Activated T-cell treated with anti-CD3 and anti-CD28 coated beads for 4 hours (primary cell): Measurements from ENCODE around the gene REXO4.

ENCODE experiments used
- DNase-seq: peaks from one replicate; pipeline ENCODE4 v3.0.0-alpha.2; 2020

The REXO4 gene

GRCh38 chr9:133448487-133448972, 30.7 kb upstream of the REXO4 start:
- DNase-seq: no peak

GRCh38 chr9:133445293-133445969, 27.6 kb upstream of the REXO4 start:
- no peak for DNase-seq

GRCh38 chr9:133443982-133444381, 26.2 kb upstream of the REXO4 start:
- DNase-seq: no peak

GRCh38 chr9:133443248-133443647, 25.4 kb upstream of the REXO4 start:
- no peak for DNase-seq

DNA sequence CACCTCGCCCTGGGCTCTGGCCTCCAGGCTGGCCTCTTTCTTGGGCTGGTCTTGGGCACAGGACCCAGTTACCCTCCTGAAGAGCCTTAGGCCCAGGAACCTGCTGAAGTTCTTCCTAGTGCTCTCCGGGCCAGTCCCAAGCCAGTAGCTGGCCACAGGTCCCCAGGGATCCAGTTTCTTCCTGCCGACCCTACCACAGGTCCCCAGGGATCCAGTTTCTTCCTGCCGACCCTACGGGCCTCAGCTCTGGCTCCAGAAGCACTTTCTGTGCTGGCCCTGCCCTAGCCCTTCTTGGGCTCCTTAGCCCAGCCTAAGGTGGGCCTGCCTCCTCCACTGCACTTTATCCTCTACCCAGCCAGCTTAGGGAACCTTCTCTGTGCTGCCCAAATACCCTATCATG, 23.8 kb upstream of the REXO4 start:
- no peak for DNase-seq

DNA sequence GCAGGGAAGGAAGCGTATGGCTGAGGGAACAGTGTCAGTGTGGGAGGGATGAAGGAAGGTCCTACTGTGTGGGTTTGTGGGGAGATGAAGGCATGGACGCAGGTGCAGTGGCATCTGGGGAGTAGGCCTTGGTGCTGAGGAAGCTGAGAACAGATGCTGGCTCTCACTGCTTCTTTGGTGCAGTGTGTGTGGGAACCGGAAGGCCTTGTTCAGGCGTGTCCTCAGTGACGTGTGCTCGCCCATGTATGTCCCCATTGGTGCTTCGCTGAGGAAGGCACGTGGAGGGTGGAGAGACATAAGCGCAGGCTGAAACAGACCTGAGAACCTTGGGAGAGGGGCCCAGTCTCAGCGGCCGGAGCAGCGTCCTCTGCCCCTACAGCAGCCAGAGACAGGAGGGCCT, 23.1 kb upstream of the REXO4 start:
- no peak for DNase-seq

DNA sequence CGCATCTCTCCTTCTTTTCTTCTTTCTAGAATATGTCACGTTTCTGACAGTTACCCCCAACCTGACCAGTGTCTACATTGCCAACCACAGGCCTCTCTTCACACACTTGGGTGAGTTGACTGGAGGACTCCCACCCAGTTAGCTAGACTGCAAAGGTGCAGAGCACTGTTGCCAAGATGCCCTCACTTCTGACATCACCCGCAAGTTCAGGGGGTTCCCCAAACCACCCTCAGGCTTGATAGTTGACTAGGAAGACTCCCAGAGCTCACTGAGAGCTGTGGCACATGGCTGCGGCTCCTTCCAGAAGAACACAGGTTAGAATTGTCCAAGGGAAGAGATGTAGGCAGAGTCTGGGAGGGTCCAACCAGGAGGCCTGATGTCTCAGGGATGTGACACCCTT, 21.5 kb upstream of the REXO4 start:
- DNase-seq: no peak

DNA sequence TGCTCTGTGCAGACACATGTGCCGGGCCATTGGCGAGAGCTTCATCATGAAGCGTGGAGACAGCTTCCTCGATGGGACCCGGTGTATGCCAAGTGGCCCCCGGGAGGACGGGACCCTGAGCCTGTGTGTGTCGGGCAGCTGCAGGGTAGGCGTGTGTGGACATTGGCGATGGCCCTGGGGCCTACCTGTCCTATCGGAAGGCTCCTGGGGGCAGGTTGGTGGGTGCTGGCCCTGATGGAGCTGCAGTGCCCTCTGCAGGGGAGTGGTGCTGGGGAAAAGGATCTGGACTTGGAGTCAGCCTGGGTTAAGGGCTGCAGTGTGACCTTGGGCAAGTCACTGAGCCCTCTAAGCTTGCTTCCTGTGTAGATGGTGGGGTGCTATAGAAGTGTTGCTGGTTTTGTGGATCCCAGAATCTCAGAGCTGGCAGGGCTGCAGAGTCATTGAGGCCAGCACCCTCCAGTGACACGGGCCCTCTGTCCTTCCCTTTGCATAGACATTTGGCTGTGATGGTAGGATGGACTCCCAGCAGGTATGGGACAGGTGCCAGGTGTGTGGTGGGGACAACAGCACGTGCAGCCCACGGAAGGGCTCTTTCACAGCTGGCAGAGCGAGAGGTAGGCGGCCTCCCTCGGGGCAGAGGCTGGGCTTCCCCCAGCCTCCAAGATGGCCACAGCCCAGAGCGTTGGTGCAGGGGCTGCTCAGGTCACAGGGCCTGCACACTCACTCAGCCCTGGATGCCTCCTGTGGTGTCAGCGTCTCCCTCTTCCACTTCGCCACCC, 20.1 kb upstream of the REXO4 start:
- DNase-seq: no peak

- DNase-seq: no peak
Measured at GRCh38 chr9:133436681-133437080, 18.9 kb upstream of the REXO4 start.

DNA sequence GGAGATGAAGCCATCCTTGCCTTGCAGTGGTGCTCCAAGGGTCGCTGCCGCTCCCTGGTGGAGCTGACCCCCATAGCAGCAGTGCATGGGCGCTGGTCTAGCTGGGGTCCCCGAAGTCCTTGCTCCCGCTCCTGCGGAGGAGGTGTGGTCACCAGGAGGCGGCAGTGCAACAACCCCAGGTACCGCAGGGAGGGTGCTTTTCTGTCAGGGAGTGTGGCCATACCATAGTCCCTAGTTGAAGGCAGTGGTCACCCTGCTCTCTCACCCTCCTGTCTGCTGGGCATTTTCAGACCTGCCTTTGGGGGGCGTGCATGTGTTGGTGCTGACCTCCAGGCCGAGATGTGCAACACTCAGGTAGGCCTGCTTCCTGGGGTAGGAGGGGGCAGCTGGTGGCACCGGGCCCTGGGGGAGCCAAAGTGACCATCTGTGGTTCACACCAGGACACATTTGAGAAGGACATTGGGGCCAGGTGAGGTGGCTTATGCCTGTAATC, 15.6 kb upstream of the REXO4 start:
- no peak for DNase-seq

DNA sequence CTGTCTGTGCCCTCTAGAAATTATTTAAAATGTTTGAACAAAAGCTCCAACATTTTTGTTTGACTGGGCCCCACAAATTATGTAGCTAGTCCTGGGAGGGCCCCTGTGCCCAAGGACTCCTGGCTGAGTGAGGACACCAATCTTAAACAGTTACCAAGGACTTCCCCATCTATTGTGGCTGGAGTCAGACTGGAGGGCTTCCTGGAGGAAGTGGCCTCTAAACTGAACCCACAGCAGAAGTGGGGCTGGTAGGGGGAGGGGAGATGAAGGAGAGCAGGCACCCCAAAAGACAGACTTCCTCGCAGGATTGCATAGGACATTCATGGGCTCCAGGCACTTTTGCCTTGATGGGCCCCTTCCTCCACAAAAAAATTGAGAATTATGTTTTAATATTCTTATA, 12.4 kb upstream of the REXO4 start:
- no peak for DNase-seq

DNA sequence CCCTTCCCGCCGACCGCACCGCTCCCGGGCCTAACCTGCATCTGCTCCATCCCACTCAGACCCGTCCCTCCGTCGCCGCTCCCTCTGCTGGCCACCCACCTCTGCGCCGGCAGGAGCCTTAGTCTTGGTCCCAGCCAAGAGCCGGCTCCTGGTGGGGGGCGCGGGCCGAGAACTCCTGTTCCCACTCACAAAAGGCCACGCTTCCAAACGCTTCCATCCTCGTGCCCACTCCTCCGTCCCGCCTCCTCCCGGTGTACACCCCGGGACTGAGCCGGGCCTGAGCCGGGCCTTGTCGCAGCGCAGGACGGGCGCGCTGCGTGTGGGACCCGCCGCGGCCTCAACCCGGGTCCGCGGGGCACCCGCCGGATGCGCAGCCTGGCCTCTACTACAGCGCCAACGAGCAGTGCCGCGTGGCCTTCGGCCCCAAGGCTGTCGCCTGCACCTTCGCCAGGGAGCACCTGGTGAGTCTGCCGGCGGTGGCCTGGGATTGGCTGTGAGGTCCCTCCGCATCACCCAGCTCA, 11.9 kb upstream of the REXO4 start:
- DNase-seq: no peak

DNA sequence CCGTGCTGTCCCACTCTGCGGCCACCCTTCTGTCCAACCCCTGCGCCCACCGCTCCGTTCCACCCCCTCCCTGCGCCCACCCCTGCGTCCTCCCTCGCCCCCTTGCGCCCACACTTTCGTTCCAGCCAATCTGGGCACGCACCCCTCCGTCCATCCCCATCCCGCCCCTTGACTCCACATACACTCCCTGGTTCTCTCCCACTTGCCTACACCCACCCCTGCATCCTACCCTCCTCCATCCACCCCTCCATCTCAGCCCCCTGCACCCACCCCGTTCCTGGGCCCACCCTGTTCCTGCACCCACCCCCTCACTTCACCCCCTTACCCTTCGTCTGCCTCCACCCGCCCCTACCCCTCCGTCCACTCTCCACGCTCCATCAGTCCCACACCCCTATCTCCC, 11.4 kb upstream of the REXO4 start:
- no peak for DNase-seq

DNA sequence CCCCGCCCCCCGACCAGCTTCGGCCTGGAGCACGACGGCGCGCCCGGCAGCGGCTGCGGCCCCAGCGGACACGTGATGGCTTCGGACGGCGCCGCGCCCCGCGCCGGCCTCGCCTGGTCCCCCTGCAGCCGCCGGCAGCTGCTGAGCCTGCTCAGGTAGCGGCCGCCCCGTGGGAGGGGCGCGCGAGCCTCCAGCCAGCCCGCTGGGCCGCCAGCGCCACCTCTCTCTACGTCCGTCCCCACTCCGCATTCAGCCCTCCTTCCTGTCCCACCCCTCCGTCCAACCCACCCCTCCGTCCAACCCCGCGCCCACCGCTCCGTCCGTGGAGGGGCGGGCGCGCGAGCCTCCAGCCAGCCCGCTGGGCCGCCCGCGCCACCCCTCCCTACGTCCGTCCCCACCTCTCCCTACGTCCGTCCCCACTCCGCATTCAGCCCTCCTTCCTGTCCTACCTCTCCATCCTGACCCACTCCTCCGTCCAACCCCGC, 10.8 kb upstream of the REXO4 start:
- DNase-seq: no peak

- no peak for DNase-seq
Measured at GRCh38 chr9:133427658-133428348, 10.0 kb upstream of the REXO4 start.

GRCh38 chr9:133426011-133426410, 8.2 kb upstream of the REXO4 start:
- no peak for DNase-seq

- DNase-seq: no peak
Measured at GRCh38 chr9:133425049-133425632, 7.3 kb upstream of the REXO4 start.

DNA sequence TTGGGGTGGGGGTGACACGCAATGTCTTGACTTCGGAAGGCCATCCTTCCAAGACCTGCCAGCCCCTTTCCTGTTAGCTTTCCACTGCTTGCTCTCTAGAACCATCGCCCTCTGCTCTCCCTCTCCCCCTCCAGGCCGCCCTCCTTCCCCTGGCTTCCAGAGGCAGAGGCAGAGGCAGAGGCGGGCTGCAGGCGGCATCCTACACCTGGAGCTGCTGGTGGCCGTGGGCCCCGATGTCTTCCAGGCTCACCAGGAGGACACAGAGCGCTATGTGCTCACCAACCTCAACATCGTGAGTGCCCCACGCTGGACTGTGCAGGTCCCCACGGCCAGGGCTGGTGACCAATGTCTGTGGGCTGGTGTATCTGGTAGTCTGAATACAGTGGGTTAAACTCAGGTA, 6.4 kb upstream of the REXO4 start:
- no peak for DNase-seq

DNA sequence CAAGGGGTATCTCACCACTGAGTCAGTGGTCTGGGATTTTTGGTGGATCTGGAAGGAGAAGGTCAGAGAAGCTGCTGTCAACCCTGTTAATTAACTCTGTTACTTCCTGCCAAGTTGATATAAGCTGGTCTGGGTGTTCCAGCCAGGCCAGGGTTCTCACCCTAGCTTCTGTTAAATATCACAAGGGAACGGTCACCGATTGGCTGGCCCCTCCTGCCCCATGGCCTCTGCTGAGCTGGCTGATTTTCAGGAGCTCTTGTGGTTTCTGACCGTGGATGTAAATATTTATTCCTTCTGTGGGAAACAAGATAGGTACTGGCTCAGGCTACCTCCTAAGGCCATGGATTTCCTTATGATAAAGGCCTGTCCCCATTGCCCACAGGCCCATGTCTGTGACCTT, 5.4 kb upstream of the REXO4 start:
- no peak for DNase-seq

DNA sequence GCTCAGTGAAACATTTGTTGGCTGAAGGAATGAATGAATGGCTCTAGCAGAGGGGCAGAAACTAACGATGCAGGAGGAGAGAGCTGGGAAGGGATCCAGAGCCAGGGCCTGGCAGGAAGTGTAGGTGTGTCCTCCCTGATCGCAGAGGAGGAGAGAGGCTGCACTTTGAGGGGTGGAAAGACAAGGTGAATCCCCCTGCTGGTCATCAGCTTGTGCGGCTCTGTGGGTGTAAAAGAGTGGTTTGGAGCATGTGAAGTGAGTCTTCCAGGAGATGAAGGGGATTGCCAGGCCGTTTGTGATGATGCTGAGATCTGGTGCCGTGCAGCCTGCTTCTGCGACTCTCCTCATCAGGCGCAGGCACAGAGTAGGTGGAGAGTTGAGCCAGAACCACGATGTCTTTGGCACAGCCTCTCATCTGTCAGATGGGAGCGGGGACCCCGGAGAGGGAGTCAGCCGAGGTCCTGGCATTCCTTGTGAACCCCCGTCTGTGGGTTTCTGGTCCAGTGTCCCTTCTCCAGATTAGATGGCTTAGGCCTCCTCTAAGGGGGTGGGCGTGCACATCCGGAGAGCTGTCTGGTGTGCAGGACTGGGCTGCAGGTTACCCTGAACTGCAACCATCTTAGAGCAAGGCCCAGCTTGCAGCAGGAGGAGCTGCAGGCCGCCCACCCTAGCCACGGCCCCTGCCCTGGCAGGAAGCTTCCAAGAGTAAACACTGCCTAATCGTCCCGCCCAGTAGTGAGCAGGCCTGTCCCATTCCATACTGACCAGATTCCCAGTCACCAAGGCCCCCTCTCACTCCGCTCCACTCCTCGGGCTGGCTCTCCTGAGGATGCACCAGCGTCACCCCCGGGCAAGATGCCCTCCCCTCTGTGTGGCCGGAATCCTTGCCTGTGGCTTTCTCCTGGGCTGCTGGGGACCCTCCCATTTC, 4.1 kb upstream of the REXO4 start, which contains the start of gene ADAMTS13:
Gene ADAMTS13 (plus strand): TSS at position 753 of the 928 bp plus-strand sequence. CDS start 77 bp downstream, at position 830.
- no peak for DNase-seq

DNA sequence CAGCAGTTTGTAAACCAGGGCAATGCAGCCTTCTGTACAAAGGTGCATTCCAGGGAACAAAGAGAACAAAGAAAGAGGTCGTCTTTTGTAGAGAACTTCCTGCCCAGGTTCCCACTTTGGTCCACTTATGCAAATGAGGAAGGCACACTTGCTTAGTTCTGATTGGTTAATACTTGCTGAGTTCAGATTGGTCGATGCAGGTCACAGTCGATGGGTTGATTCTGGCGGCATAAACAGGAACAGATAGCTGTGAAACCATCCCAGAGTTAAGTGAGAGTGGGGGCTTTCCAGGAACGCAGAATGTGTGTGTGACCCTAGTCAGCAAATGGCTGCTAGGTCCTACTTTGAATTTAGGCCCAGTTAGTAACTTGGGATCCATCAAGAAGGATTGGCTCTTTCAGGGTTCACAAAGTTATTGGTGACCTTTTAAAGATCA, 2.6 kb upstream of the REXO4 start:
- DNase-seq: no peak

DNA sequence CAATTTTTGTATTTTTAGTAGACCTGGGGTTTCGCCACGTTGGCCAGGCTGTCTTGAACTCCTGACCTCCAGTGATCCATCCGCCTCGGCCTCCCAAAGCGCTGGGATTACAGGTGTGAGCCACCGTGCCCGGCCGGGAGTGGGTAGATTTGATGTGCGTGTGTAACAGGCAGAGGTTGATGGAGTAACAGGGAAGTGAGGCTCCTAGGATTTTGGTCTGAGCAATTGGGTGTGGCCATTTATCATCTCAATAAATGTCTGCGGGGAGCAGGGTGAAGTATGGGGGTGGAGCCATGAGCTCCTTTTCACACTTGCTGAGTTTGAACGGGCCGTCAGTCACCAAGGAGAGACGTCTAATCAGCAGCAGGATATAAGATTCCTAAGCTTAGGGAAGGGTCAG, 1.2 kb upstream of the REXO4 start:
- DNase-seq: no peak
